IMR-90 (cell line): ENCODE results near the gene CCDC184. TPM values are rescaled to one million over a fixed set of nuclear protein-coding genes. Genes with fewer than 3 reads are reported as not detected.

Experiments used
- ATAC-seq: fragments of 200-7000 bp; cut with Tn5 transposase; 2 replicates; pipeline ENCODE4 v1.9.1; 2020; ENCODE audit warnings: low read depth, mild to moderate bottlenecking, moderate library complexity
- BruUV-seq: library from RNA; stranded (reverse); fragments of 400-500 nt; replicated peaks from 2 replicates; lab custom pipeline; 2021; lab: Mats Ljungman, UMichigan
- CTCF ChIA-PET: fragments of 300-600 bp; formaldehyde crosslinking; extraction: SDS; loops from one replicate; lab custom pipeline; 2021; ENCODE audit warnings: antibody characterized with exemption; lab: Yijun Ruan, JAX
- POLR2A ChIA-PET: fragments of 300-600 bp; sonication (Branson Sonifier 250); formaldehyde crosslinking; loops from one replicate; lab custom pipeline; 2022; ENCODE audit warnings: antibody characterized with exemption; ENCODE audit not compliant: unreplicated experiment; lab: Charles Lee
- DNase-seq: peaks from one replicate; pipeline ENCODE4 v3.0.0; 2013
- H2AFZ ChIP-seq: replicated peaks from 2 replicates; pipeline ENCODE3; 2013; ENCODE audit warnings: low read length, mild to moderate bottlenecking; ENCODE audit not compliant: poor library complexity
- H2AK5ac ChIP-seq: 2 replicates; pipeline ENCODE4 v1.6.1; 2013; ENCODE audit warnings: low read depth, low read length, inconsistent platforms
- H2AK9ac ChIP-seq: replicated peaks from 2 replicates; pipeline ENCODE3; 2013; ENCODE audit warnings: mild to moderate bottlenecking, low read depth, low read length, moderate library complexity; ENCODE audit not compliant: poor library complexity
- H2BK120ac ChIP-seq: 2 replicates; pipeline ENCODE4 v1.6.1; 2013; ENCODE audit warnings: low read depth, low read length, inconsistent platforms
- H2BK15ac ChIP-seq: 3 replicates; pipeline ENCODE4 v1.6.1; 2013; ENCODE audit warnings: low read depth, low read length, inconsistent platforms
- H2BK20ac ChIP-seq: 2 replicates; pipeline ENCODE4 v1.6.1; 2013; ENCODE audit warnings: low read depth, mild to moderate bottlenecking, inconsistent platforms, low read length, moderate library complexity
- H2BK5ac ChIP-seq: 2 replicates; pipeline ENCODE4 v1.6.1; 2013; ENCODE audit warnings: mild to moderate bottlenecking, low read depth, low read length, inconsistent platforms; ENCODE audit not compliant: poor library complexity, severe bottlenecking
- H3K14ac ChIP-seq: replicated peaks from 2 replicates; pipeline ENCODE4 v1.6.1; 2013; ENCODE audit warnings: low read depth, low read length, inconsistent platforms
- H3K18ac ChIP-seq: 2 replicates; pipeline ENCODE4 v1.6.1; 2013; ENCODE audit warnings: low read depth, low read length, control low read depth
- H3K23ac ChIP-seq: 2 replicates; pipeline ENCODE4 v1.6.1; 2013; ENCODE audit warnings: low read depth, low read length, inconsistent platforms
- H3K27ac ChIP-seq: 2 replicates; pipeline ENCODE4 v1.5.1; 2013; ENCODE audit warnings: mild to moderate bottlenecking, control low read depth, low read length; ENCODE audit not compliant: insufficient read depth
- H3K27me3 ChIP-seq: 2 replicates; pipeline ENCODE4 v1.6.1; 2013; ENCODE audit warnings: low read length; ENCODE audit not compliant: control insufficient read depth, insufficient read depth
- H3K36me3 ChIP-seq: 2 replicates; pipeline ENCODE4 v1.6.1; 2013; ENCODE audit warnings: low read length, mixed read lengths; ENCODE audit not compliant: control insufficient read depth, insufficient read depth
- H3K4ac ChIP-seq: 2 replicates; pipeline ENCODE4 v1.6.1; 2013; ENCODE audit warnings: low read depth, low read length, inconsistent platforms
- H3K4me1 ChIP-seq: 2 replicates; pipeline ENCODE4 v1.6.1; 2013; ENCODE audit warnings: low read length, mixed read lengths; ENCODE audit not compliant: control insufficient read depth, insufficient read depth
- H3K4me2 ChIP-seq: 2 replicates; pipeline ENCODE4 v1.6.1; 2013; ENCODE audit warnings: low read depth, mild to moderate bottlenecking, control low read depth, low read length, moderate library complexity
- H3K4me3 ChIP-seq: 2 replicates; pipeline ENCODE4 v1.5.1; 2013; ENCODE audit warnings: low read depth, mild to moderate bottlenecking, control low read depth, low read length, moderate library complexity; ENCODE audit not compliant: insufficient read depth
- H3K56ac ChIP-seq: 2 replicates; pipeline ENCODE4 v1.6.1; 2013; ENCODE audit warnings: low read length, inconsistent platforms; ENCODE audit not compliant: insufficient read depth; ENCODE audit errors: extremely low read depth
- H3K79me1 ChIP-seq, 2 experiments: 2 replicates each; pipeline ENCODE4 v1.6.1; 2013; ENCODE audit warnings: low read length in 2 of 2, inconsistent platforms in 1 of 2, low read depth in 1 of 2
- H3K9ac ChIP-seq: 2 replicates; pipeline ENCODE4 v1.6.1; 2013; ENCODE audit warnings: low read depth, low read length, control low read depth
- H3K9me1 ChIP-seq: 2 replicates; pipeline ENCODE4 v1.6.1; 2013; ENCODE audit warnings: low read length, inconsistent platforms; ENCODE audit not compliant: insufficient read depth
- H3K9me3 ChIP-seq: 2 replicates; pipeline ENCODE4 v1.6.1; 2013; ENCODE audit warnings: low read length; ENCODE audit not compliant: control insufficient read depth, insufficient read depth
- H4K20me1 ChIP-seq: 2 replicates; pipeline ENCODE4 v1.6.1; 2013; ENCODE audit warnings: low read length, inconsistent platforms; ENCODE audit not compliant: insufficient read depth
- H4K5ac ChIP-seq: 2 replicates; pipeline ENCODE4 v1.6.1; 2013; ENCODE audit warnings: mild to moderate bottlenecking, low read depth, low read length, control low read depth
- H4K8ac ChIP-seq, 2 experiments: 2 replicates each; pipeline ENCODE4 v1.6.1; 2013; ENCODE audit warnings: low read depth in 2 of 2, low read length in 2 of 2, control low read depth in 1 of 2, inconsistent platforms in 1 of 2
- H4K91ac ChIP-seq: 2 replicates; pipeline ENCODE4 v1.6.1; 2013; ENCODE audit warnings: low read depth, low read length, inconsistent platforms; ENCODE audit not compliant: insufficient read depth
- BHLHE40 ChIP-seq: fragments of 150-350 bp; IDR thresholded peaks from 2 replicates; pipeline ENCODE4 v1.6.1; 2016; ENCODE audit warnings: mild to moderate bottlenecking, low read depth, low read length
- CEBPB ChIP-seq: IDR thresholded peaks from 2 replicates; pipeline ENCODE4 v1.6.1; 2012; ENCODE audit warnings: low read depth, low read length, improper control_type of control experiment
- CHD1 ChIP-seq: IDR thresholded peaks from 2 replicates; pipeline ENCODE4 v1.6.1; 2012; ENCODE audit warnings: low read depth, low read length, improper control_type of control experiment
- CTCF ChIP-seq: conservative IDR thresholded peaks from 2 replicates; pipeline ENCODE4 v1.5.1; 2012; ENCODE audit warnings: mild to moderate bottlenecking, low read depth, low read length, improper control_type of control experiment
- ELK1 ChIP-seq: fragments of 150-350 bp; IDR thresholded peaks from 2 replicates; pipeline ENCODE4 v1.6.1; 2016; ENCODE audit warnings: low read depth, mild to moderate bottlenecking, low read length, moderate library complexity, borderline replicate concordance
- FOS ChIP-seq: fragments of 150-350 bp; IDR thresholded peaks from 2 replicates; pipeline ENCODE4 v1.6.1; 2016; ENCODE audit warnings: low read depth, low read length
- MAFK ChIP-seq: IDR thresholded peaks from 2 replicates; pipeline ENCODE4 v1.6.1; 2012; ENCODE audit warnings: low read depth, low read length, improper control_type of control experiment
- MAZ ChIP-seq: IDR thresholded peaks from 2 replicates; pipeline ENCODE4 v1.6.1; 2012; ENCODE audit warnings: low read depth, mild to moderate bottlenecking, low read length, improper control_type of control experiment, moderate library complexity, borderline replicate concordance
- MXI1 ChIP-seq: IDR thresholded peaks from 2 replicates; pipeline ENCODE4 v1.6.1; 2012; ENCODE audit warnings: low read depth, mild to moderate bottlenecking, low read length, moderate library complexity, borderline replicate concordance
- NFE2L2 ChIP-seq: fragments of 150-350 bp; IDR thresholded peaks from 2 replicates; pipeline ENCODE4 v1.6.1; 2016; ENCODE audit warnings: low read depth, mild to moderate bottlenecking, low read length
- POLR2A ChIP-seq: IDR thresholded peaks from 2 replicates; pipeline ENCODE4 v1.6.1; 2012; ENCODE audit warnings: mild to moderate bottlenecking, low read depth, low read length
- RAD21 ChIP-seq: IDR thresholded peaks from 2 replicates; pipeline ENCODE4 v1.6.1; 2012; ENCODE audit warnings: low read length, improper control_type of control experiment
- RCOR1 ChIP-seq: IDR thresholded peaks from 2 replicates; pipeline ENCODE4 v1.6.1; 2012; ENCODE audit warnings: mild to moderate bottlenecking, low read length, improper control_type of control experiment; ENCODE audit not compliant: insufficient replicate concordance
- RFX5 ChIP-seq: IDR thresholded peaks from 2 replicates; pipeline ENCODE4 v1.8.0; 2012; ENCODE audit warnings: low read depth, mild to moderate bottlenecking, low read length, moderate library complexity
- SMC3 ChIP-seq: fragments of 150-350 bp; IDR thresholded peaks from 2 replicates; pipeline ENCODE4 v1.6.1; 2016; ENCODE audit warnings: low read depth, mild to moderate bottlenecking, antibody characterized with exemption, low read length, moderate library complexity
- USF2 ChIP-seq: fragments of 150-350 bp; IDR thresholded peaks from 2 replicates; pipeline ENCODE4 v1.6.1; 2017; ENCODE audit warnings: mild to moderate bottlenecking, antibody characterized with exemption, low read length, low read depth
- WGBS, 2 experiments: methylation state at CpG; one replicate each; pipeline versions ENCODE4 v1.1.5 to v1.1.7; 2013; ENCODE audit warnings: missing lambda C conversion rate in 2 of 2; ENCODE audit not compliant: insufficient read length in 1 of 2; ENCODE audit errors: extremely low coverage in 2 of 2; 5-methylcytosine and 5-hydroxymethylcytosine counted together
- dilution Hi-C: fragments of 300-500 bp; cut with HindIII; formaldehyde crosslinking; loops from one replicate; pipeline ENCODE4 v1.14.3; 2018; ENCODE audit warnings: low sequenced_read_pairs; ENCODE audit not compliant: unreplicated experiment
- in situ Hi-C: fragments of 300-500 bp; cut with MboI; formaldehyde crosslinking; loops from 3 replicates; pipeline ENCODE4 v1.14.3; 2019; ENCODE audit warnings: low sequenced_read_pairs, inconsistent platforms, mixed read lengths
- intact Hi-C: fragments of 100-400 bp; cut with micrococcal nuclease; formaldehyde crosslinking; loops from 2 replicates; pipeline ENCODE4 v1.10.0; 2022
- polyA plus RNA-seq, 3 experiments: library from polyadenylated mRNA; depleted of rRNA; stranded (reverse); fragments of >200 nt; gene quantifications; 2 replicates each; pipeline ENCODE4 v1.2.3, GENCODE V29; 2012; ENCODE audit warnings: low replicate concordance in 1 of 3
- total RNA-seq: library from RNA; depleted of rRNA; stranded (reverse); fragments of >200 nt; gene quantifications from 2 replicates; pipeline ENCODE4 v1.2.3, GENCODE V29; 2012

Gene CCDC184
- total and polyA plus RNA-seq, 2 of the 4 experiments (the other 2 are of a cell fraction): 0.18 to 0.22 TPM

- in situ Hi-C loops: no loop called here
Observed at GRCh38 chr12:48164451-48164850, 19.0 kb upstream of the CCDC184 start.

More at GRCh38 chr12:48164451-48164850, 19.0 kb upstream of the CCDC184 start:
- H2BK15ac ChIP-seq: no peak overlapping the region
- no peaks in the 10 kb centered on the region for H3K9me3 ChIP-seq
- H3K23ac ChIP-seq: no peak overlapping the region
- no CpG with 5 or more reads among the region's 2 CpGs for WGBS, 2 experiments
- no peak overlapping the region for H2BK20ac ChIP-seq
- H3K56ac ChIP-seq: no peak overlapping the region
- no peaks in the 10 kb centered on the region for H3K36me3 ChIP-seq
- no peaks in the 10 kb centered on the region for H3K4me1 ChIP-seq
- H3K9me1 ChIP-seq: no peaks in the 10 kb centered on the region
- ChIA-PET POLR2A (no interaction called here), CTCF (interaction anchor here (1.9 kb wide), 1 partner anchor 12 kb away, joined by 4 read pairs; no protein-coding TSS in a partner anchor)
- no peak overlapping the region for H3K18ac ChIP-seq
- dilution Hi-C loops: no loop called here
- H3K4me3 ChIP-seq: no peak overlapping the region
- no peak for TF ChIP-seq RFX5
- no peak for TF ChIP-seq CHD1
- TF ChIP-seq ELK1: no peak
- no peak for TF ChIP-seq POLR2A
- no peak for TF ChIP-seq SMC3
- TF ChIP-seq BHLHE40: no peak
- TF ChIP-seq FOS: no peak
- TF ChIP-seq MXI1: no peak
- no peak for TF ChIP-seq RCOR1
- no peak for TF ChIP-seq MAFK
- no peak for TF ChIP-seq CEBPB
- TF ChIP-seq CTCF: no peak
- TF ChIP-seq NFE2L2: no peak
- no peak for TF ChIP-seq MAZ
- TF ChIP-seq USF2: no peak
- TF ChIP-seq RAD21: no peak
- DNase-seq (no peak), ATAC-seq (no peak)
- no peak overlapping the region for H4K8ac ChIP-seq
- H2AK9ac ChIP-seq: no peak overlapping the region
- no peak overlapping the region for H2AFZ ChIP-seq
- H2BK120ac ChIP-seq: no peak overlapping the region
- no peak overlapping the region for H3K4ac ChIP-seq
- H3K4me2 ChIP-seq: no peak overlapping the region
- H2BK5ac ChIP-seq: no peak overlapping the region
- H4K5ac ChIP-seq: no peak overlapping the region
- peaks cover 7% of the 10 kb centered on the region for H3K27me3 ChIP-seq
- no peaks in the 10 kb centered on the region for H3K79me1 ChIP-seq
- no peaks in the 10 kb centered on the region for H4K20me1 ChIP-seq
- intact Hi-C loops: loop anchor here (2.0 to 10.0 kb wide), 2 partner anchors 202 to 450 kb away; partner anchors contain the start of gene TMEM106C
- no peak overlapping the region for H4K91ac ChIP-seq
- no peak overlapping the region for H2AK5ac ChIP-seq
- H3K14ac ChIP-seq: no peak overlapping the region
- BruUV-seq: no TSS peak
- no peak overlapping the region for H3K9ac ChIP-seq
- H3K27ac ChIP-seq: no peak overlapping the region
